Activated CD4-positive, alpha-beta T cell treated with anti-CD3 and anti-CD28 coated beads, Interleukin-2, amount 50 U/mL, for 24 hours (primary cell): ENCODE results near the gene EPAS1.

Experiments used
- DNase-seq, 2 donors: peaks; one replicate each; pipeline ENCODE4 v3.0.0-alpha.2; 2020; ENCODE audit warnings: low read depth in 1 of 2, low spot score in 1 of 2

The EPAS1 gene

DNA sequence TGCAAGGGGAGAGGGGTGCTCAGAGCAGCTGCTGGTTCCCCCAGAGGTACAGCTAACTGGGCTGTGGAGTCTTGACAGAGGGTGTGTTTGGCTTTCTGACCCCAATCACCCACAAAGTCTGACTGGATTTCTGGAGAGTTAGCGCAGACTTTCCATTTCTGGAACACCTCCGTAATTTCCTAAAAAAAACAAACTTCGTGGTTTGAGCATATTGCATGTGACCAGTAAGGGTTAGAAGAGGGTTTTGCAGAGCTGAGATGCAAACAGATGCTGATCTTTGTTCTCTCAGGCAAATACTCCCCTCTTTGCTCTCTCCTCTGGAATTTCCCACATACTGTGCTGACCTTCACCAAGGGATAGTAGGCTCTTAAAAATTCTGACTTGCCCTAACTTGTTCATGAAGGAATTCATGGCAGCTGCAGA, 137.7 kb downstream of the EPAS1 start:
- DNase-seq, result no peak

DNA sequence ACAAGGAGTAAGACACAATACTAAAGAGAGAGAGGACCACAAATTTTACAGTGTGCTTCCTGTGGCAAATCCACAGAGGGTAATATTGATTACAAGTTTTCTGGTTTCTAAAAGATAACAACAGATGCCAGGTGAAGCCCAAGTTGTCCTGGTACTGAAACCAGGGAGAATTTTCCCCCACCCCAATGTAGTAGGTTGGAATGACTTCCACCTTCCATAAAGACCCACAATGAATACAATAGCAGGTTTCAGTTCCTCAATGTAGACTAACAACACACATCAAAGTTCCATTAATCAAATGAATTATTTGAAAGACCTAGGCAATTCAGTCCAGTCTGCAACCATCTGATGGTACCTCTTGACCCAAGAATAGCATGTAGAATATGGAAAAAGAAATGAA, 138.1 kb downstream of the EPAS1 start:
- DNase-seq, result no peak

DNA sequence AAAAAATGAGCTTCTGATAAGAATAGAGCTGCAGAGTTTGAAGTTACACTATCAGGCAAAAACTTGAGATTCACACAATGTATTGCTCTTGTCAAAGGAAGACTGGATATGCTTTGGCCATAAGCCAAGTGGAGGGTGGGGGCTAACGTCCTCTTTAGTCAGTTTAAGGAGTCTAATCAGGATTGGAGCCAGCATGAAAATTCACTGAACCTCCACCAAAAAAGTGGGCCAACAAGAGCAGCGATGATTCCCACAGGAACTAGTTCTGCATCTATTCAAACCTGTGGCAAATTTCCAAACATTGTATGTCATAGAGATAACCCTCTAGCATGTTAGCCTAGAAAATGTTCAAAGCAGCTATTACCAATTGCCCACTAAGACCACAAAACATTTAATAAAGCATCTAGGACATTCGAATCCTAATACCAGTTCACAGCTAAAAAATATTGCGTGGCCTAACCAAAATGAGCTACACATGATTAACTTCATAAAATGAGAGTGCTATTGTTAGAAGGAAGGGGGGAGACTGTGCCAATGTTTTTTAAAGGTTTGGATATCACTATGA, 138.7 kb downstream of the EPAS1 start:
- DNase-seq, result no peak
